Stimulated activated CD4-positive, alpha-beta T cell treated with anti-CD3 and anti-CD28 coated beads, Interleukin-2, amount 100 ng/mL, for 24 hours (primary cell): Measurements from ENCODE around the gene ZBTB7C.

Experiments
- DNase-seq, 2 donors: peaks; one replicate each; pipeline ENCODE4 v3.0.0-alpha.2; 2020

Gene ZBTB7C

DNA sequence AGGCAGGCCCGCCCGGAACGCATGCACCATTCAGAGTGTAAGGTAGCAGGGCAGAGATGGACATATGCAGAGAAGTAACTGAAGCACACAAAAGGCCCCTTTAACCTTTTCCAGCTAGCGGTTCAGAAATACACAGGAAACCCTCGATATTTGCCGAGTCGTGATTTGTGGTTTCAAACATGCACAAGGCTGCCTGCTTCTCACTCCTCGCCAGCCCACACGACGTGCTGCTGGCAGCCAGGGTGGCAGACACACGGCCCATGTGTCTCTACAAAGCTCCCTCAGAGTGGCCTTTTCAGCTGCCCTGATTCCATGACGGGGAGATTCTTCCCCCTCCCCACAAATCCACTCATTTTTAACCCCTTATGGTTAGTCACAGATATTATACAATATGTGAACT is 23.6 kb downstream of the ZBTB7C start:
- DNase-seq: no peak

DNA sequence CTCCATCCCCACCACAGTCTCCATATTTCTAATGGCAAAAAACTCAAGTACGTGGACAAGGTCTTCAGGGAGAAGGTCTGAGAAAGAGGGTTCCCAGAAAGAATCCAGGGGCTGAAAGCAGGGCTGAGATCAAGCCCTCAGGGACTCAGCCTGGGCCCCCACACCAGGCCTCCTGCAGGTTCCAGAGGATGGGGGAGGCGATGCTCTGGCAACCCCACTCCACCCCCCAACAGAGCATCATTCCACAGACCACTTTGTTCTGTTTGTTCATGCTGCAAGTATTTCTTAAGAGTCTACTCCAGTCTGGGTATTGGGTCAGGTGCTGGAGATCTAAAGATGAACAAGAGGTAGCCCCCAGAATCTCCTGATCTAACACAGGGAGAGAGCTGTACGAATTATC is 32.2 kb downstream of the ZBTB7C start:
- no peak for DNase-seq

DNA sequence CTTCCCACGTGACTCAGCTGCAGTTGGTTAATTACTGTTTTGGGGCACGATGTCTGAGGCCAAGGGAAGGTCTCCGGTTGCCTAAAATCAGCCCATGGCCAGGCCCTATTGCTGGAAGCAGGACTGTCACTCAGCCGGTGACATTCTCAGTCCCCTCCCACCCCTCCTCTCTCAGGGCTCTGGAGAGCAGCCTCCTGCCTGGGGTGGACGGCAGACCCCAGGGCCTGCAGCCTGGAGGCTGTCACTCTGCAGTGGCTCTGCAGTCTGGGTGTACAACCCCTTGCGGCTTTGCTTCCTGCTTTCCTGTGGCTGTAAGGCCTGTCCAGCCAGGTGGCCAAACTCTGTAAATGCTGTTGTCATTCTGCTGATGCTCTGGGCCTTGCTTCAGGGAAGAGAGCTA is 32.8 kb downstream of the ZBTB7C start:
- DNase-seq: no peak

DNA sequence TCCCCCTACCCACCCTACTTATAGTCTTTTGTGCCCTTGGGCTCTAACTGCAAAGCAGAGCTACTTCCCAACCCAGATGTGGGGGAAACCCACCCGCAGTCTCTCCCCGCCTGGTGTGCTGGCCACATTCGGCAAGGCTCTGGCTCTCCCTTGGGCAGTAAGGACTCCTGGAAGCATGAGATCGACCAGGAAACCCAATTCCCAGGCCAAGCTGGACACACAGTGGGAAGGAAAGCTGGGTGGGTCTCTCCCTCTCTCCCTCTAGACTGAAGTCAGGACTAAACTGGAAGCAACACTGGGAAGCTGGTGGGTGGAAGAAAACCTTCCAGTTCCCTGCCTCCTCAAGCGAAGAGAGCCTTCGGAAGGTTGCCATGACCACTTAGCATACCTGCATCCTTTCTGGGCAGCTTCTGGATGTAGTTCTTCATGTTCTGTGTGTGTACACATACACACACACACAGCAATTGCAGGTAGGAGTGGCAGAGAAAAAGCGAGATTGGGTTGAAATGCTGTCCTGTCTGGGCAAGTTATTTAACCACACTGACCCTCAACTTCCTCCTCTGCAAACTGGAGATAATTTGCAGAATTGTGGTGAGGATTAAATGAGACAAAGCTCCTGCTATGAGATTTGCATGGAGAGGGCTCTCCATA is 33.9 kb downstream of the ZBTB7C start:
- no peak for DNase-seq

GRCh38 chr18:48374423-48375149 is 34.6 kb downstream of the ZBTB7C start:
- no peak for DNase-seq

GRCh38 chr18:48371854-48372602 is 37.2 kb downstream of the ZBTB7C start:
- no peak for DNase-seq

- no peak for DNase-seq
These were observed 41.6 kb downstream of the ZBTB7C start for GRCh38 chr18:48367557-48367956.

DNA sequence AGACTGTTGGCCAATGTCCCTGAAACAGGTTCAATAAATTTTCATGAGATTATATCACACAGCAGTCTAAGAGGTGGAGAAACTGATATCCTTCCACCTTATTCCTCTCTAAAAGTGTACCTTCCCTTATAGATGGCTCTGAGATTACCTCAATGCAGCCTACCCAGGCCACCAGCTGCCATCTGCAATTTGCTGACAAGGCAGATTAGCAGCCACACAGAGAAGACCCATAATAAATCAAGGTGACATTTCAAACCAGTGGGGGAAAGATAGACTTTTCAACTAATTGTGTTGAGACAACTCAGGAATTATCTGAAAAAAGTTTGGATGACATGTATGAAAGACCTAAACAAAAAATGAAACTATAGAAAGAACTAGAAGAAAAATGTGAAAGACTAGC is 43.2 kb downstream of the ZBTB7C start:
- no peak for DNase-seq

GRCh38 chr18:48364146-48364545 is 45.0 kb downstream of the ZBTB7C start:
- no peak for DNase-seq

GRCh38 chr18:48363175-48363574 is 46.0 kb downstream of the ZBTB7C start:
- DNase-seq: no peak

GRCh38 chr18:48361801-48362200 is 47.4 kb downstream of the ZBTB7C start:
- DNase-seq: no peak

GRCh38 chr18:48360376-48361021 is 48.7 kb downstream of the ZBTB7C start:
- DNase-seq: no peak

DNA sequence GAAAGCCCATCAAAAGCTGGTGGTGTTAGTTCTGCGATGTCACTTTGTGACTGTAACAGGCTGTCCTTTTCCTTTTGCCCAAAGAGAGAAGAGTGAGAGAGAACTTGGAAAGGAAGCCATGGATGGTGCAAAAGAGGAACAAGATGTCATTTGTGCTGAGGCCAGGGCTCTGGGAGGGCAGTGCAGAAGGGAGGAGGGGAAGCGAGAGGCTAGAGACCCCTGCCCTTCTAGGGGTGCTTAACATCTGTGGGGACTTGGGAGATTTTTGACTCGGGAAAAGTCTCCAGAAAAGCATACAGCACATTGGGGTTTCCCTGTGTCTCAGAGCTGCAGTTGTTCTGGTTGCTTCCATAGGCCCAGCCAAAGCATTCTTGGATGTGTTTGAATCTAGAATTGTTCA is 49.6 kb downstream of the ZBTB7C start:
- DNase-seq: no peak

GRCh38 chr18:48358868-48359267 is 50.3 kb downstream of the ZBTB7C start:
- no peak for DNase-seq

DNA sequence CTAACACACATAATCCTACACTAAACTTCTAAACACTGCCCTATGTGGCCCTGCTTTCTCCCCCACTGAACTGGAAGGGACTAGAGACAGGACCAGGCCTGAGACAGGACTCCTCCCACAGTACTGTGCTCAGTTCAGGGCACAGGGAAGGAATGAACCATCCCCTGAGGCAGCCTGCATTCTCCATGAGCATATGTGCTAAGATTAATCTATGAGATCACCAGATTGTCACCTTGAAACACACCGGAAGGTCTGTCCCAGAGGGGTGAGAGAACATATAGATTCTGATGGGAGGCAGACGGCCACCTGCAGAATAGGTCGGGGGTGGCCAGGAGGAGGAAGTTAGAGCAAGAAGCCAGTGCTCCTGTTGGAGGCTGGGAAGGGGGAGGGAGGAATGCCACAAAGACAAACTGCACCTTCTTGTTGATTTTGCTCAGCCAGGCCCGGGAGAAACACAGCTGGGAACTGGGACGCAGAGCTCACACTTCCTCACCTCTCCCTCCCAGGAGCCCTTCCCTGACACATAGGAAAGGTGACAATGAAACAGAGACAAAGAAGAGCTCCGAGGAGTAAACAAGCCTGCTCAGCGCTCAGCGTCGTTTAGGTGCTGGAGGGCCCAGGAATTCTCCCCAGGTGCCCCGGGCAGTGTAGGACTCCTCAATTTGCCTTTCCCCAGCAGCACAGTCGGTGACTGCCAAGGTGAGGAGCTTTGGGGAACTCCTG is 52.1 kb downstream of the ZBTB7C start:
- DNase-seq: no peak

GRCh38 chr18:48356151-48356745 is 52.9 kb downstream of the ZBTB7C start:
- no peak for DNase-seq

DNA sequence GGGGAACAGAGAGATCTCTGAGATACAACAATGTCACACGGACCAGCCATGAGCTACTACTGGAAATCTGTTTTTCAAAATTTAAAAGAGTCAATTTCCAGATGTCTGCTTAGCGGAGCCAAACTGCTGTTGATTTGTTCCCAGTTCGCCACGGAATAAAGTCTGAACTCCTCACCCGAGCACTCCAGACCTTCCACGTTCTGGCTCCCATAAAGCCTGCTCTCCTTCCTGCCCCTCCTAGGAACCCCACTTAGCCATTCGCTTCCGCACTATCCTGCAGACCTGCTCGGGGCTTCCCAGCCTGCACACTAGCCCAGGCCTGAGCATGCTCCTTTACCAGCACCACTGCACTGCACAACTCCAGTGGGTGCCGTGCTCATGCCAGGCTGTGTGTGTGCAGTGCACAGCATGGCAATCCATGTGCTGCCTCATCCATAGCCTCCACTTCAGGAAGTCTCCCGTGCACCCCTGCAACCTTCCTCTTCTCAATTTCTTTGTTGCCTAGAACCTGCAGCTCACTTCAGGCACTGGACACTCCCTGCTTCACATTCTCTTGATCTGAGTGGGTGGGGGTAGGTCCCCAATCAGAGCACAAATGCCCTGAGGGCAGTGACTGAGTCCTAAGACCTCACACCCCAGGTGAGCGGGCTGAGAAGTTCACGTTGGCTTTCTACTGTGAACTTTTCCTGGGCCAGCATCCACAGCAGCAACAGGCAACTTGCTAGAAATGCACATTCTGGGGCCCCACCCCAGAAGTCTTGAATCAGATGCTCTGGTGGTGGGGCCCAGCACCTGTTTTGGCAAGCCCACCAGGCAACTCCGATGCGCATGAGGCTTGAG is 53.7 kb downstream of the ZBTB7C start:
- DNase-seq: no peak

- no peak for DNase-seq
These were observed 54.4 kb downstream of the ZBTB7C start for GRCh38 chr18:48354746-48355260.

DNA sequence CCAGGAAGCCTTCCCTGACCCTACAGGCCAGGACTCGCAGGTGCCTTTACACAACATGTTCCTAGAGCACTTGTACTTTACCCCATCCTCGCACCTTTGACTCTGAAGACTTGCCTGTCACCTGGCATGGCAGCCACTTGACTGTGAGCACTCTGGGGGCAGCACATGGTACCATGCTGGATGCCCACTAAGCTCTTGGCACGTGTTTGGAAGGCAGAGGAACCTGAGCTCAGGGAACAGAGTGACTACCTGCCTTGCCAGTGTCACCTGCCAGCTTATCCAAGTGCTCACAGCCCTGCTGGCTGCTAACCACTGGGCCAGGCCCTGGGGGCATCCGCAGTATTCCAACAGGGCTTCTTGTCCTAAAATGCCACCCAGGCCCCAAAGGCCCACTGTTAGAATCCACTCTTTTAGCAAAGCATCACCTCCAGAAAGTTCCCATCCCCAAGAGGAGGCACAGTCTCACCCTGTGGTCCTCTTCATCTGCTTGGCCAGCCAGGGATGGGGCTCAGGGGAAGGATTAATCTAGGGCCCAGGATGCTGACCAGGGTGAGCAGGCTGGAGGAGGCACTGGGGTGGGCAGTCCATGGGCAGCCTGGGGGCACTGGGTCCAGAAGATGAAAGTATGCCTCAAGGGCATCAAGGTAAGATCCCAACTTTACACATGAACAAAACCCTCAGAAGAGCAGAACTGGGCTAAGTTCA is 57.0 kb downstream of the ZBTB7C start:
- DNase-seq: no peak

- DNase-seq: no peak
These were observed 57.8 kb downstream of the ZBTB7C start for GRCh38 chr18:48351216-48352050.
